HepG2 (cell line): ENCODE results near the gene THSD8. TPM values are rescaled to one million over a fixed set of nuclear protein-coding genes. Genes with fewer than 3 reads are reported as not detected.

Experiments used
- BCLAF1 ChIP-seq: fragments of 450-650 bp; IDR thresholded peaks from 2 replicates; pipeline ENCODE4 v1.6.1; 2017; ENCODE audit warnings: mild to moderate bottlenecking
- HCFC1 ChIP-seq: fragments of 150-350 bp; IDR thresholded peaks from 2 replicates; pipeline ENCODE4 v1.6.1; 2014; ENCODE audit warnings: low read depth, low read length
- HMGXB3 ChIP-seq: sonication (generic); formaldehyde crosslinking; IDR thresholded peaks from 2 replicates; pipeline ENCODE4 v1.4.0; 2020; ENCODE audit warnings: missing genetic modification reagents, borderline replicate concordance
- RNF2 ChIP-seq: fragments of 450-650 bp; conservative IDR thresholded peaks from 2 replicates; pipeline ENCODE4 v1.6.1; 2016; ENCODE audit warnings: low read depth
- SMC3 ChIP-seq: IDR thresholded peaks from 2 replicates; pipeline ENCODE4 v1.6.1; 2011; ENCODE audit warnings: low read length, improper control_type of control experiment
- XRCC5 ChIP-seq: fragments of 200-400 bp; formaldehyde crosslinking; optimal IDR thresholded peaks from 2 replicates; pipeline ENCODE3; 2017; ENCODE audit warnings: mild to moderate bottlenecking, low read length
- ZNF616 ChIP-seq: sonication (generic); formaldehyde crosslinking; IDR thresholded peaks from 2 replicates; pipeline ENCODE4 v1.5.0; 2020; ENCODE audit warnings: low read depth, mild to moderate bottlenecking, missing genetic modification reagents
- polyA plus RNA-seq, 8 experiments: library from polyadenylated mRNA; depleted of rRNA in 3 of 8; stranded (reverse) in 7 of 8; unstranded in 1 of 8; fragments of >200 nt; fragmentation: Illumina TruSeq in 4 of 8; extraction: Trizol in 4 of 8; gene quantifications; 2 replicates each; pipeline versions ENCODE4 v1.2.1 to v1.2.3, GENCODE V29; 2011 to 2016; ENCODE audit warnings: low read depth in 4 of 8, missing spikeins in 1 of 8, mixed read lengths in 1 of 8; ENCODE audit not compliant: insufficient read depth in 1 of 8
- total RNA-seq, 5 experiments: library from RNA; depleted of rRNA; stranded (reverse); fragments of >200 nt; fragmentation: Illumina TruSeq; extraction: Trizol; gene quantifications; 2 replicates each; pipeline ENCODE4 v1.2.3, GENCODE V29; 2016; ENCODE audit warnings: low read depth in 1 of 5

Gene THSD8
- total and polyA plus RNA-seq, 2 of the 13 experiments (the other 11 are each of a cell fraction or from before 2014, with no cell fraction given): 4.8 to 14.9 TPM

- TF ChIP-seq BCLAF1: no peak
- TF ChIP-seq RNF2: no peak
- TF ChIP-seq HCFC1: no peak
- TF ChIP-seq HMGXB3 (CRISPR knock-in tag): no peak
- TF ChIP-seq ZNF616 (CRISPR knock-in tag): no peak
- no peak for TF ChIP-seq SMC3
- no peak for TF ChIP-seq XRCC5
- TF ChIP-seq, all 625 proteins: peak for 0
Measured at GRCh38 chr19:12767666-12768065, 34.2 kb upstream of the THSD8 start (continued).
